HG03432 (cell line): ENCODE results near the gene PRIMA1.

Experiments used
- ATAC-seq: cut with Tn5 transposase; IDR thresholded peaks from one replicate; pipeline ENCODE4 v1.9.1; 2021; ENCODE audit warnings: mild to moderate bottlenecking, moderate library complexity; ENCODE audit not compliant: unreplicated experiment

Gene PRIMA1

DNA sequence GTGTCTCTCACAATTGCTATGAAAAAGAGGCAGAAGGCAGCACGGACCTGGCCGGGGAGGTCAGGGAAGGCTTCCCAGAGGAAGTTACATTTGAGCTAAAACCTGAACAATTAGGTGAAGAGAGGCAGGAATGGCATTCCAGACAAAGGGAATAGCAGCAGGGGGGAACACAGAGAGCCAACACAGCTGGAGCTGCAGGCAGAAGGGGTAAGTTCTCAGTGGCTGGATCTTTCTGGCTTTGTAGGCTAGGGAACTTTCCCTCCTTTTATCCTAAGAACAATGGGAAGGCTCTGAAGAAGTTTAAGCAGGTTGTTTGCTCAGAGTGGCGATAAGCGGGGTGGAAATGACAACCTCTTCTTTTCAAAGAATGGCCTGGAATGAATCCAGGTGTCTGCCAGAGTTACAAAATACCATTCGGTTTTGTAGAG, 100.0 kb downstream of the PRIMA1 start:
- no peak for ATAC-seq

DNA sequence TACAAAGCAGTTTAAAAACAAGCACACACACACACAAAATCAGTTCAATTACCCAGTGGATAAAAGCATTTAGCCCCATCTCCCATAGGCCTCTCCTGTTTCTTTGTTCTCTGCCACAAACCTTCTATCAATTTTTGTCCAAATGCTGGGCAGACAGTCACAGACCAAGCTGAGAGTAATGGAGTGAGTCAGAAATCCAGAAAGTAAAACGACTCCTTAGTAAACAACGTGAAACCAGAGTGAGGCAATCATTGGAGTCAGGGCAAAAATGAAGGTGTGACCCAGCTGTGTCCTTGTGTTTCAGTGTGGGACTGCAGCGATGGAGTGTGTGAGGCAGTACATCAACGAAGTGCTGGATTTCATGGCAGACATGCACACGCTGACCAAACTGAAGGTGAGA, 102.0 kb downstream of the PRIMA1 start:
- no peak for ATAC-seq

- ATAC-seq: no peak
Measured at GRCh38 chr14:93685121-93685895, 103.0 kb downstream of the PRIMA1 start.

DNA sequence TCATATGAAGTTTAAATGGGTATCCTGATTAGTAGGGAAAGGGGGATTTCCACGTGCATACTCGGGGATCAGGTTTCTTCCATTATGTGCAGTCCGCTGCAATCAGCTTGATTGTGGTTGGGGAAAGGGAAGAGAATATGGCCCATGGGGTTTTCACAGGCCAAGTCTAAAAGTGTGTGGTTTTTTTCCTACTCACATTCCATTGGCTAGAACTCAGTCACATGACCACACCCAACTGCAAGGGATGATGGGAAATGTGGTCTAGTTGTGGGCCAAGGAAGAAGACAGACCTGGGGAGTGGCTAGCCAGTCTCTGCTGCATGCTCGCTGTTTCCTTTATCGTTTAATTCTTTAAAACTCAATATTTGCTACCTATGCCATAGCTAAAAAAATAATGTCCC, 105.1 kb downstream of the PRIMA1 start:
- no peak for ATAC-seq

GRCh38 chr14:93682459-93682858, 105.8 kb downstream of the PRIMA1 start:
- ATAC-seq: no peak

GRCh38 chr14:93676416-93676958, 111.8 kb downstream of the PRIMA1 start:
- no peak for ATAC-seq

DNA sequence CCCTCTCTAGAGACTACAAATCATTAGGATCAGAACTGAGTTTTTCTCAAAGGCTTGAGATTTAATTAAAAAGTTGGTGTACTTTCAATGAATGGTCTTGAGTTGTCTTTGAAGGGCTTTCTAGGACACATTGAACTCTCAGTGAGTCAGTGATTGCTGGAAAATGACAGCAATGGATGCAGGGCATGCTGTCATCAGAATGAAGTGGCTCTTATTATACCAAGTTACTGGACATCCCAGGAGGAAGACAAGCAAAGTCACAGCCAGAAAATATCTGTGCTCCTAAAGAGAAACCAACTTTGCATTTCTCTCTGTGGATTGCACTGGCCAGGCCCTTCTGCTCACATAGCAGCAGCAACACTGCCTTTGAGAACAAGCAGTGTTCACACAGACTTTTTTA, 112.6 kb downstream of the PRIMA1 start:
- ATAC-seq: no peak

- no peak for ATAC-seq
Measured at GRCh38 chr14:93674343-93674742, 113.9 kb downstream of the PRIMA1 start.

- no peak for ATAC-seq
Measured at GRCh38 chr14:93669632-93670031, 118.7 kb downstream of the PRIMA1 start.
